ENCODE measurements around the gene DNAH8. TPM values are rescaled to one million over a fixed set of nuclear protein-coding genes. Genes with fewer than 3 reads are reported as not detected.

Gene DNAH8
- total and polyA plus RNA-seq, 2 donors from 2014 or later, result 0.50 TPM; not detected in 1

- no peaks in the 10 kb centered on the region for H3K9me3 ChIP-seq (ENCODE audit: control insufficient read depth in 2 of 3, insufficient read depth in 1 of 3, low read length in 3 of 3)
- intact Hi-C loops (cut with DNase I), result no loop called here
- no peaks in the 10 kb centered on the region for H3K27me3 ChIP-seq (ENCODE audit: control insufficient read depth, insufficient read depth, low read length)
- FAIRE-seq (no peak), DNase-seq (no peak)
- no peak for TF ChIP-seq CTCF (IDR thresholded peaks at IDR 0.05; ENCODE audit: borderline replicate concordance, extremely low read depth, insufficient read depth)
- H3K27ac ChIP-seq (ENCODE audit: low read depth in 2 of 2, low read length in 2 of 2), result no peak overlapping the region
- no peak overlapping the region for H3K4me3 ChIP-seq (ENCODE audit: low read length in 3 of 3)
- H3K9ac ChIP-seq (ENCODE audit: low read length in 3 of 3), result no peak overlapping the region
- H3K4me1 ChIP-seq (ENCODE audit: control insufficient read depth in 2 of 3, insufficient read depth in 2 of 3, low read depth in 1 of 3, low read length in 3 of 3), result no peaks in the 10 kb centered on the region
- no peaks in the 10 kb centered on the region for H3K36me3 ChIP-seq (ENCODE audit: control insufficient read depth in 2 of 3, insufficient read depth in 3 of 3, low read length in 3 of 3)
These were observed 339.5 kb downstream of the DNAH8 start for GRCh38 chr6:39054577-39055142.

- Histone ChIP-seq H3K36me3 (ENCODE audit: control insufficient read depth in 2 of 3, insufficient read depth in 3 of 3, low read length in 3 of 3) (no peaks in the 10 kb centered on the region), H3K4me3 (ENCODE audit: low read length in 3 of 3) (no peak overlapping the region), H3K9ac (ENCODE audit: low read length in 3 of 3) (no peak overlapping the region), H3K9me3 (ENCODE audit: control insufficient read depth in 2 of 3, insufficient read depth in 1 of 3, low read length in 3 of 3) (no peaks in the 10 kb centered on the region), H3K4me1 (ENCODE audit: control insufficient read depth in 2 of 3, insufficient read depth in 2 of 3, low read depth in 1 of 3, low read length in 3 of 3) (no peaks in the 10 kb centered on the region), H3K27ac (ENCODE audit: low read depth in 2 of 2, low read length in 2 of 2) (no peak overlapping the region), H3K27me3 (ENCODE audit: control insufficient read depth, insufficient read depth, low read length) (no peaks in the 10 kb centered on the region)
- no peak for DNase-seq
- no peak for TF ChIP-seq CTCF (IDR thresholded peaks at IDR 0.05; ENCODE audit: borderline replicate concordance, extremely low read depth, insufficient read depth)
- FAIRE-seq, result no peak
- intact Hi-C loops (cut with DNase I), result no loop called here
These were observed 340.6 kb downstream of the DNAH8 start for GRCh38 chr6:39055661-39056060.

GRCh38 chr6:39056191-39056590, 341.1 kb downstream of the DNAH8 start:
- TF ChIP-seq CTCF (IDR thresholded peaks at IDR 0.05; ENCODE audit: borderline replicate concordance, extremely low read depth, insufficient read depth), result no peak
- Histone ChIP-seq H3K4me3 (ENCODE audit: low read length in 3 of 3) (no peak overlapping the region), H3K36me3 (ENCODE audit: control insufficient read depth in 2 of 3, insufficient read depth in 3 of 3, low read length in 3 of 3) (no peaks in the 10 kb centered on the region), H3K9me3 (ENCODE audit: control insufficient read depth in 2 of 3, insufficient read depth in 1 of 3, low read length in 3 of 3) (no peaks in the 10 kb centered on the region), H3K9ac (ENCODE audit: low read length in 3 of 3) (no peak overlapping the region), H3K27ac (ENCODE audit: low read depth in 2 of 2, low read length in 2 of 2) (no peak overlapping the region), H3K4me1 (ENCODE audit: control insufficient read depth in 2 of 3, insufficient read depth in 2 of 3, low read depth in 1 of 3, low read length in 3 of 3) (no peaks in the 10 kb centered on the region), H3K27me3 (ENCODE audit: control insufficient read depth, insufficient read depth, low read length) (no peaks in the 10 kb centered on the region)
- no peak for DNase-seq
- no peak for FAIRE-seq
- intact Hi-C loops (cut with DNase I), result no loop called here

DNA sequence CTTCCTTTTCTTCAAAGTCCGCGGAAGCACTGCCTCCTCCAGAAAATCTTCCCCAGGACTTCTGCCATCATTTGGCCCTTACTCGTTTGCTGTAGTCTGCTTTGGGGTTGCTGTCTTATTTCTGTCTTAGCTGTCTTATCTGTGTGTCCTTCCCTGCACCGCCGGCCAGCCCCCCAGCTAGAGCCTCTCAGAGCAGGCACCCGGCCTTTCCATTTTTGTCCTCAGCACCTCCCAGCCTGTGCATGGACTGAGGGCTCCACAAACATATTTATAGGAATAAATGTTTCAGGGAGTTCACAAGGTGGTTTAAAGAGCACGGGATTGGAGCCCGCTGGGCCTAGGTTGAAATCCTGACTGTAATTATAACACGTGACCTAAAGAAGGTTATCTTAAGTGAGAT, 341.6 kb downstream of the DNAH8 start:
- intact Hi-C loops (cut with DNase I), result no loop called here
- TF ChIP-seq CTCF (IDR thresholded peaks at IDR 0.05; ENCODE audit: borderline replicate concordance, extremely low read depth, insufficient read depth), result no peak
- Histone ChIP-seq H3K4me1 (ENCODE audit: control insufficient read depth in 2 of 3, insufficient read depth in 2 of 3, low read depth in 1 of 3, low read length in 3 of 3) (no peaks in the 10 kb centered on the region), H3K4me3 (ENCODE audit: low read length in 3 of 3) (no peak overlapping the region), H3K9ac (ENCODE audit: low read length in 3 of 3) (no peak overlapping the region), H3K27me3 (ENCODE audit: control insufficient read depth, insufficient read depth, low read length) (no peaks in the 10 kb centered on the region), H3K9me3 (ENCODE audit: control insufficient read depth in 2 of 3, insufficient read depth in 1 of 3, low read length in 3 of 3) (no peaks in the 10 kb centered on the region), H3K36me3 (ENCODE audit: control insufficient read depth in 2 of 3, insufficient read depth in 3 of 3, low read length in 3 of 3) (no peaks in the 10 kb centered on the region), H3K27ac (ENCODE audit: low read depth in 2 of 2, low read length in 2 of 2) (no peak overlapping the region)
- DNase-seq (no peak), FAIRE-seq (no peak)

All from kidney (tissue), 14 donors.